Measurements from ENCODE around the gene RAB10.
"Not testable (repeated sequence)": the region's sequence is repeated elsewhere in the genome, so short reads cannot be mapped to it uniquely, and the experiment has no call there.

RAB10 gene

DNA sequence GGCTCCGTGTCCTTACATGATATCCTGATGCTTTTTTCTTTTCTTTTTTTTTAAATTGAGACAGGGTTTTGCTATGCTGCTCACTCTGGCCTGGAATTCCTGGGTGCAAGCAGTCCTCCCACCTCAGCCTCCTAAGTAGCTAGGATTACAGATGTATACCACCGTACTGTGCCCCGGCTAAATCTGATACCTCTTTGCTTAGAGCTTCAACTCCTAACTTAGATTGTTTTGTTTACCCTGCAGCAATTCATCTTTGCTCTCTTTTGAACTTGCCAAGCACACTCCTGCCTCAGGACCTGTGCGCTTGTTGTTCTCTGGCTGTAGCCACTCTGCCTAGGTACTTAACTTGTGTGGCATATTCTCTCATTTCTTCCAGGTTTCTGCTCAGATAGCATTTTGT, 24.5 kb downstream of the RAB10 start:
- DNase-seq (ENCODE audit: low read depth, low spot score): no peak

- no peak for DNase-seq (ENCODE audit: low read depth, low spot score)
Measured at GRCh38 chr2:26059542-26059941, 25.7 kb downstream of the RAB10 start.

GRCh38 chr2:26061539-26061938, 27.7 kb downstream of the RAB10 start:
- no peak for DNase-seq (ENCODE audit: low read depth, low spot score)

GRCh38 chr2:26064846-26065245, 31.0 kb downstream of the RAB10 start:
- no peak for DNase-seq (ENCODE audit: low read depth, low spot score)

DNA sequence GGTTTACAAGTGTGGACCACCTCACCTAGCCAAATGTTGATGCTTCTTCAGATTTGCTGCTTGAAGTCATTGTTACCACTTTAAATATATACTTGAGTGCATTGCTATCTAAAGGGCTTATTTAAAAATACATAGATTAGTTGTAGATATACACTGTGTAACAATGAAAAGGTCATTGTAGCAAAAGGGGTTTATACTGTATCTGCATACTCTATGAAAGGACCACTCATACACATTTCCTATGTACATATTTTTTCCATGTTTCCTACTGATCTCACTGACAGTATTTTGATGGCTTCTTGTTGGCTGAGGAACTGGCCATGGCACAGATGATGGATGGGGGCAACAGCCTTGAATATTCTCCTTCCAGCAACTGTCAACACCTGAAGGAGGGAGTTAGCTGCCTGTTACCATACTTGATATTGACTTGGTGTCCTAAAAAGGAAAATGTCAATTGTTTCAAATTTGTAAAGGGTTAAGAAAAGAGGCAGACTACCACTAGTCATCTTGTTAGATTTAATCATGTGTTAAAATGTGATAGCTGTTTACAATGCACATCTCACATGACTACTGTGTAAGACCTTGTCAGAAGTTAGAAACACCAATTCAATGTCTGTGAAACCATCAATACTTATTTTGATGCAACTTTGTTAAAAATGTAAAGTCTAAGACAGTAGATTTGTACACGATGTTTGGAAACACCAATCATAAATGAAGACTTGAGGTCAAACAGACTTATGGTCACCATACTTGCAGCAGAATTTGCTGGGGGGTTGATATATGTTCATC, 33.5 kb downstream of the RAB10 start:
- DNase-seq (ENCODE audit: low read depth, low spot score): no peak

GRCh38 chr2:26067980-26068507, 34.2 kb downstream of the RAB10 start:
- no peak for DNase-seq (ENCODE audit: low read depth, low spot score)

DNA sequence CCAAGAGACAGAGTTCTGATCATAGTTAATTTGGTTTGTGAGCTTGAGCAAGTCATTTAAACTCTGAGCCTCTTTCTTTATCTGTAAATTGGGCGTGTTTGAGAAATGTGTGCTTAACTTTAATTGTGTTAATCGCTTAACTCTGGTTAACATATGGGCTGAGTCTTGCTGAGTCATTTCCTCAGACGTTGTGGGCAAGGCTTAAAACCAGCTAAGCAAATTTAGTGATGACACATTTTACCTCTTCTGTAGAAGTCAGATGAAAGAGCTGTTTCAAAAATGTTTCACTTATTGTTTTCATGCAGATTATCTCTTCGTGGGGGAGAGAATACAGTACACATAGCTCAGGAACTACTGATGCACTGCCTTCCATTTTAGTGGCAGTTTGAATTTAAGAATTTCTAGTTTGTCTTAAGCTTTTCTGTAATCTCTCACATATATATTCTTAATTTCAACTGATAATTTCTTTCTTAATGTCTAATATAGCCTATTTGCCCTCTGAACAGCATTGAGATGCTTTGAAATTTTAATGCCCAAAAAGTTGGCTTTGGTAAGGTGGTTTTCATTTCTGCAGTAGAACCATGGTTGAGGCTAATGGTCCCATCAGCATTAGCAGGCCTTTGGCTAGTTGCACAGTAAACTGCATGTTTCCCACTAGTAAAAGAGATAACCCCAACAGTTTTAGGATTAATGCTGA, 34.9 kb downstream of the RAB10 start:
- DNase-seq (ENCODE audit: low read depth, low spot score): peak; percentile 32

GRCh38 chr2:26070730-26071129, 36.8 kb downstream of the RAB10 start:
- DNase-seq (ENCODE audit: low read depth, low spot score): no peak

GRCh38 chr2:26072925-26073768, 39.3 kb downstream of the RAB10 start:
- DNase-seq (ENCODE audit: low read depth, low spot score): no peak

- DNase-seq (ENCODE audit: low read depth, low spot score): no peak
Measured at GRCh38 chr2:26073830-26074229, 39.9 kb downstream of the RAB10 start.

DNA sequence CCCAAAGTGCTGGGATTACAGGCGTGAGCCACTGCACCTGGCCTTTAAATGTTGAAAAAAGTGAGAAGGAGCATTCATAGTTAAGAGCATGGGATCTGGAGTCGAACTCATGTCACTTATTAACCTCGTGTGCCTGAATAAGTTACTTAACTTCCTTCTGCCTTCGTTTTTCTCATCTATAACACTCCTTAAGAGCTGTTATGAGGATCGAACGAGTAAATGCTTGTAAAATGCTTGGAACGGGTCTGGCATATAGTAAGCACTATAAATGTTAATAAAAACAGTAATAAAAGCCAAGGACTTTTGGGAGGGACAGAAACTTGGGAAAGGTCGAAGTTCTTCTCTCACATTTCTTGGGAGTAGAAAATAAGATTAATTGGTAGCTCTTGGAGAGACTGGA, 40.8 kb downstream of the RAB10 start:
- no peak for DNase-seq (ENCODE audit: low read depth, low spot score)

- no peak for DNase-seq (ENCODE audit: low read depth, low spot score)
Measured at GRCh38 chr2:26075173-26075572, 41.3 kb downstream of the RAB10 start.

- DNase-seq (ENCODE audit: low read depth, low spot score): no peak
Measured at GRCh38 chr2:26076001-26076587, 42.2 kb downstream of the RAB10 start.

- no peak for DNase-seq (ENCODE audit: low read depth, low spot score)
Measured at GRCh38 chr2:26077291-26077690, 43.4 kb downstream of the RAB10 start.

DNA sequence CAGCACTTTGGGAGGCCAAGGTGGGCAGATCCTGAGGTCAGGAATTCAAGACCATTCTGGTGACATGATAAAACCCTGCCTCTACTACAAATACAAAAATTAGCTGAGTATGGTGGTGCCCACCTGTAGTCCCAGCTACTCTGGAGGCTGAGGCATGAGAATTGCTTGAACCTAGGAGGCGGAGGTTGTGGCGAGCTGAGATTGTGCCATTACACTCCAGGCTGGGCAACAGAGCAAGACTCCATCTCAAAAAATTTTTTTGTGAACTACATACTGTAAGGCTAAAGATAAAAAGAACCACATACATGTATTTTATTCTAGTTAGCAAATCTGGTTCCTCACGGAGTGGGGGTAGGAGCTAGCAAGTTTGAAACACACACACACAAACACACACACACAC, 45.1 kb downstream of the RAB10 start:
- DNase-seq (ENCODE audit: low read depth, low spot score): no peak

DNA sequence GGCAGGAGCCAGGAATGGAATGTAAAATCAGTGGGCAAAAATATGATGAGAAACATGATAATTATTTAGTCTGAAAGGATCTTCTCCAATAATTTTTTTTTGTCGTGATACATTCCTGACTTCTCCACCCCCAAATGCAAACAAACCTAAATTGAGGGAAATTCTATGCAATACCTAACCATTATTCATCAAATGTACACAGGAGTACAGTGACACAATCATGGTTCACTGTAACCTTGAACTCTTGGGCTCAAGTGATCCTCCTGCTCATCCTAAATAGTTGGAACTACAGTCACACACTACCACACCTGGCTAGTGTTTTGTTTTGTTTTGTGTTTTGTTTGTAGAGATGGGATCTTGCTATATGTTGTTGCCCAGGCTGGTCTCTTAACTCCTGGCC, 46.5 kb downstream of the RAB10 start:
- no peak for DNase-seq (ENCODE audit: low read depth, low spot score)

DNA sequence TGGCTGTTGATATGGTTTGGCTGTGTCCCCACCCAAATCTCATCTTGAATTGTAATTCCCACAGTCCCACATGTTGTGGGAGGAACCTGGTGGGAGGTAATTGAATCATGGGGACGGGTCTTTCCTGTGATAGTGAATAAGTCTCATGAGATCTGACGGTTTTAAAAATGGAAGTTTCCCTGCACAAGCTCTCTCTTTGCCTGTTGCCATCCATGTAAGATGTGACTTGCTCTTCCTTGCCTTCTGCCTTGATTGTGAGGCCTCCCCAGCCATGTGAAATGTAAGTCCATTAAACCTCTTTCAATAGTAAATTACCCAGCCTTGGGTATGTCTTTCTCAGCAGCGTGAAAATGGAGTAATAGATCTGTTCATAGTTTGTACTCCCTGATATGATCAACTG, 47.0 kb downstream of the RAB10 start:
- DNase-seq (ENCODE audit: low read depth, low spot score): not testable (repeated sequence)

GRCh38 chr2:26081556-26081955, 47.7 kb downstream of the RAB10 start:
- DNase-seq (ENCODE audit: low read depth, low spot score): no peak

- DNase-seq (ENCODE audit: low read depth, low spot score): no peak
Measured at GRCh38 chr2:26086155-26086637, 52.3 kb downstream of the RAB10 start.

GRCh38 chr2:26086779-26087178, 52.9 kb downstream of the RAB10 start:
- no peak for DNase-seq (ENCODE audit: low read depth, low spot score)

DNA sequence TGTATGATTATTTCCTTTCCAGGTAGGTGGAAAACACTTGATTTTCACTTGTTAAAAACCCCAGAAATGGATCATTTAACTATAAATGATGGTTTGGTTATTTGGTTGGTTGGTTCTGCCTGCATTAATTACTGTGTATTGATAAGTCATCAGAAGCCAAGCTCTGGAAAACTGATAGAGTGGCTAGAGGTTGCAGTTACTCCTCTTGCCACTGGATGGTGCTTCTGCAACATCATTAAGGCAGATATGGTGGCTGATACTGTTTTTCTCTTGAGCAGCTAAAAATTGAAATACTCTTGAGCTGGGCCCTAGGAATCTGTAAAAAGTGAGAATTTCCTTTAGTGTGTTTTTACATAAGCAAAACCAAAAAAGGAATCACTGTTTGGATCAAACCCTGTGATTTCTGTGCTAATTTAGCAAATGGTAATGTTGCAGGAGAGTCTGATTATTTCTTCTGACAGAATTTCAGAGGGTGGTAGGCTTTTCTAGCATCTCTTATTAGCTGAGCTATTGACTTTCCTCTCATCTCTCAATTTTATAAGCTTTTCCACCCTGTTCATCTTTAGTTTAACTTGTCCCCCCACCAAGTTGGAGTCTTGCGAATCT, 54.3 kb downstream of the RAB10 start:
- no peak for DNase-seq (ENCODE audit: low read depth, low spot score)

Measured in smooth muscle cell of the brain vasculature (primary cell).